Ishikawa (cell line): ENCODE measurements around the gene HIBADH.
A peak's percentile ranks its signal among the peaks of the same experiment; 100 is the strongest.

Experiments
- CEBPB ChIP-seq: IDR thresholded peaks from 2 replicates; pipeline ENCODE4 v1.6.1; 2012
- CREB1 ChIP-seq: IDR thresholded peaks from 2 replicates; pipeline ENCODE4 v1.6.1; 2012; ENCODE audit warnings: low read depth
- EGR1 ChIP-seq: IDR thresholded peaks from 2 replicates; pipeline ENCODE4 v1.6.1; 2012
- EP300 ChIP-seq: IDR thresholded peaks from 2 replicates; pipeline ENCODE4 v1.6.1; 2012; ENCODE audit warnings: borderline replicate concordance
- FOXM1 ChIP-seq: IDR thresholded peaks from 2 replicates; pipeline ENCODE4 v1.6.1; 2012; ENCODE audit warnings: low read depth, borderline replicate concordance
- NFIC ChIP-seq: IDR thresholded peaks from 2 replicates; pipeline ENCODE4 v1.6.1; 2012
- RAD21 ChIP-seq: IDR thresholded peaks from 2 replicates; pipeline ENCODE4 v1.6.1; 2012; ENCODE audit warnings: low read depth
- TAF1 ChIP-seq: IDR thresholded peaks from 2 replicates; pipeline ENCODE4 v1.6.1; 2012; ENCODE audit warnings: low read depth, mild to moderate bottlenecking
- TCF12 ChIP-seq: IDR thresholded peaks from 2 replicates; pipeline ENCODE4 v1.6.1; 2012; ENCODE audit warnings: low read depth
- TEAD4 ChIP-seq: IDR thresholded peaks from 2 replicates; pipeline ENCODE4 v1.6.1; 2012
- YY1 ChIP-seq: IDR thresholded peaks from 2 replicates; pipeline ENCODE4 v1.6.1; 2012; ENCODE audit warnings: low read depth
- ZBTB7A ChIP-seq: IDR thresholded peaks from 2 replicates; pipeline ENCODE4 v1.6.1; 2012; ENCODE audit warnings: low read depth
- TF ChIP-seq, protein P1 (sequence below): IDR thresholded peaks from 2 replicates; pipeline ENCODE4 v1.6.1; 2012
- TF ChIP-seq, protein P2 (sequence below): IDR thresholded peaks from 2 replicates; pipeline ENCODE4 v1.6.1; 2012
- TF ChIP-seq, protein P3 (sequence below): IDR thresholded peaks from 2 replicates; pipeline ENCODE4 v1.6.1; 2012; ENCODE audit warnings: low read depth, mild to moderate bottlenecking

The HIBADH gene

DNA sequence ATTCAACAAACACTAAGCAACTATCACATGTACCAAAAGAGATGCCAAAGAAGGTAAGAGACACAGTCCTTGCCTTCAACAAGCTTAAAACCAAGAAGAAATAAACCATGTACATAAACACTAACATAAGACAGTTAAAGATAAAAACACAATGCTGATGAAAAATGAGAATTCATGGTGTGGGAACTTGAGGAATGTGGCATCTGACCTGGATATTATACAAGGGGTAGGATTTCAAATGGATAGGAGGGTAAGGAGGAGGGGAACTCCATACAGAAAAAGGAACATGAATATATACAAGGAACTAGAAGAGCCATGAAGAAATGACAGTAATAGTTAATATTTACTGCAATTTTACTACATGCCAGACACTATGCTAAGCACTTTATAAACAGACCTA lies 11.0 kb downstream of the HIBADH start:
- TF ChIP-seq, protein P1, sequence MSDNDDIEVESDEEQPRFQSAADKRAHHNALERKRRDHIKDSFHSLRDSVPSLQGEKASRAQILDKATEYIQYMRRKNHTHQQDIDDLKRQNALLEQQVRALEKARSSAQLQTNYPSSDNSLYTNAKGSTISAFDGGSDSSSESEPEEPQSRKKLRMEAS: no peak
- TF ChIP-seq FOXM1: no peak
- peak; percentile 41; the same call in 1 of the 2 replicates for TF ChIP-seq TEAD4

DNA sequence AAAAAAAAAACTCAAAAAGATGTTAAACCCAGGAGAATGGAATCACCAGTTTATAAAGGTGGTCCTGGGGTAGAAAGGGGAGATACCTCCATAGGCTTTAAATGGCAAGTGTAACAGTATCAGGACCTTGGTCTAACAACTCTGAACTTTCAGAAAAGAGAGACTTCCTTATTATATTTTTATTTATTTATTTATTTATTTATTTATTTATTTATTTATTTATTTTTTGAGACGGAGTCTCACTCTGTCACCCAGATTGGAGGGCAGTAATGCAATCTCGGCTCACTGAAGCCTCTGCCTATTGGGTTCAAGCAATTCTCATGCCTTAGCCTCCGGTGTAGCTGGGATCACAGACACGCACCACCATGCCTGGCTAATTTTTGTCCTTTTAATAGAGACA lies 12.4 kb downstream of the HIBADH start:
- TF ChIP-seq TAF1 (no peak), FOXM1 (no peak), RAD21 (no peak), CEBPB (no peak), EGR1 (no peak), NFIC (no peak), CREB1 (no peak), ZBTB7A (no peak), TEAD4 (no peak), YY1 (no peak), TCF12 (no peak), EP300 (no peak)
- TF ChIP-seq, protein P1: no peak
- TF ChIP-seq, protein P2, sequence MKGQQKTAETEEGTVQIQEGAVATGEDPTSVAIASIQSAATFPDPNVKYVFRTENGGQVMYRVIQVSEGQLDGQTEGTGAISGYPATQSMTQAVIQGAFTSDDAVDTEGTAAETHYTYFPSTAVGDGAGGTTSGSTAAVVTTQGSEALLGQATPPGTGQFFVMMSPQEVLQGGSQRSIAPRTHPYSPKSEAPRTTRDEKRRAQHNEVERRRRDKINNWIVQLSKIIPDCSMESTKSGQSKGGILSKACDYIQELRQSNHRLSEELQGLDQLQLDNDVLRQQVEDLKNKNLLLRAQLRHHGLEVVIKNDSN: no peak

DNA sequence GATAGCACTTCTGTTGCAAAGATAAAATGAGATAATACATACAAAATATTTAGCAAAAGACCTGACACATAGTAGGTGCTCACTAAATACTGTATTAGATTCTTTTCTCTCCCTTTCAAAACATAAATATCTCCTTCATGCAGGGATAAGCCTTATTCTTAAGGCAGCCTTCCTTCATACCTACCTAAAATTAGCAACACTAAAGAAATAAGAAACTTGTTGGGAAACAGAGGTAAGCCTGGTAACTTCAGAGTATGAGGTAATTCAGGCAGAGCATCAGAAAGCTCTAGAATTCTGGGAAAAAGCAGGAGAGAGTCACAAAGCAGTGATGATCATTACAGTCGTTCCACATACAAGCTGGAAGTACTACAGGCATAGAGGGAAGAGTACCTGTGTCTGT lies 15.2 kb downstream of the HIBADH start:
- TF ChIP-seq, protein P1: no peak
- TF ChIP-seq, protein P2: no peak
- TF ChIP-seq, protein P3, sequence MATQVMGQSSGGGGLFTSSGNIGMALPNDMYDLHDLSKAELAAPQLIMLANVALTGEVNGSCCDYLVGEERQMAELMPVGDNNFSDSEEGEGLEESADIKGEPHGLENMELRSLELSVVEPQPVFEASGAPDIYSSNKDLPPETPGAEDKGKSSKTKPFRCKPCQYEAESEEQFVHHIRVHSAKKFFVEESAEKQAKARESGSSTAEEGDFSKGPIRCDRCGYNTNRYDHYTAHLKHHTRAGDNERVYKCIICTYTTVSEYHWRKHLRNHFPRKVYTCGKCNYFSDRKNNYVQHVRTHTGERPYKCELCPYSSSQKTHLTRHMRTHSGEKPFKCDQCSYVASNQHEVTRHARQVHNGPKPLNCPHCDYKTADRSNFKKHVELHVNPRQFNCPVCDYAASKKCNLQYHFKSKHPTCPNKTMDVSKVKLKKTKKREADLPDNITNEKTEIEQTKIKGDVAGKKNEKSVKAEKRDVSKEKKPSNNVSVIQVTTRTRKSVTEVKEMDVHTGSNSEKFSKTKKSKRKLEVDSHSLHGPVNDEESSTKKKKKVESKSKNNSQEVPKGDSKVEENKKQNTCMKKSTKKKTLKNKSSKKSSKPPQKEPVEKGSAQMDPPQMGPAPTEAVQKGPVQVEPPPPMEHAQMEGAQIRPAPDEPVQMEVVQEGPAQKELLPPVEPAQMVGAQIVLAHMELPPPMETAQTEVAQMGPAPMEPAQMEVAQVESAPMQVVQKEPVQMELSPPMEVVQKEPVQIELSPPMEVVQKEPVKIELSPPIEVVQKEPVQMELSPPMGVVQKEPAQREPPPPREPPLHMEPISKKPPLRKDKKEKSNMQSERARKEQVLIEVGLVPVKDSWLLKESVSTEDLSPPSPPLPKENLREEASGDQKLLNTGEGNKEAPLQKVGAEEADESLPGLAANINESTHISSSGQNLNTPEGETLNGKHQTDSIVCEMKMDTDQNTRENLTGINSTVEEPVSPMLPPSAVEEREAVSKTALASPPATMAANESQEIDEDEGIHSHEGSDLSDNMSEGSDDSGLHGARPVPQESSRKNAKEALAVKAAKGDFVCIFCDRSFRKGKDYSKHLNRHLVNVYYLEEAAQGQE: no peak
- TF ChIP-seq RAD21: no peak
- TF ChIP-seq FOXM1: no peak
- TF ChIP-seq EP300: no peak
- TF ChIP-seq ZBTB7A: no peak
- TF ChIP-seq TCF12: no peak
- no peak for TF ChIP-seq CEBPB
- TF ChIP-seq CREB1: no peak
- TF ChIP-seq TEAD4: no peak
- TF ChIP-seq TAF1: no peak
- TF ChIP-seq NFIC: no peak
- TF ChIP-seq YY1: no peak

DNA sequence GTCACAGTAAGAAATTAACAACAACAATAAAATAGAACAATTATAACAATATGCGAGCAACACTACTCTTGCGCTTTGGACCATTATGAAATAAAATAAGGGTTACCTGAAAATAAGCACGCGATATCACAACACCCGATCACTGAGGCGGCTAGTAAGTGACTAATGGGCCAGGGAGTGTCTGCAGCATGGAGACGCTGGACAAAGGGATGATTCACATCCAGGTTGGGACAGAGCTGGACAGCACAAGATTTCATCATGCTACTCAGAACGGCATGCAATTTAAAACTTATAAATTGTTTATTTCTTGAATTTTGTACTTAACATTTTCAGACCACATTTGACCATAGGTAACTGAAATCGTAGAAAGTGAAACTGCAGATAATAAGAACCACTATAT lies 15.6 kb downstream of the HIBADH start:
- TF ChIP-seq TAF1 (no peak), CREB1 (no peak), FOXM1 (no peak), TCF12 (no peak), RAD21 (no peak), EGR1 (no peak), TEAD4 (no peak), YY1 (no peak), ZBTB7A (no peak)
- TF ChIP-seq, protein P3: no peak
- TF ChIP-seq, protein P2: no peak

DNA sequence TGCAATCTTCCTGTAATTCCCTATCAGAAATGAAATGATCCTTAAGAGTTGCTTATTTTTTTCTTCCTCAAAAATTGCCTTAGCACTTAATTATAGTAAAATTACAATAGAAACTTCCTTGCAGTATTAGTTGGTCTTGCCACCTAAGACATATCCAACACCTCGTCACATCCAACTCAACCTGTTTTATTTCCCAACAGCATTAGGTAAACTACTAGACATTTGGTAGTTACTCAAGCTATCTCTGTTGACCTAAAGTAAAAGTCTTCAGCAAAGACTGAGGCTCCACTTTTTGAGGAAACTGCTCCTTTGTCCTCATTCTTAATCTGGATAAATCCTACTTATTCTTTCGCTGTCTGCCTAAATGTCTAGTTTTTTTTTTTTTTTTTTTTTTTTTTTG lies 20.4 kb downstream of the HIBADH start:
- TF ChIP-seq EGR1 (no peak), TEAD4 (no peak), TAF1 (no peak), CEBPB (no peak), FOXM1 (no peak), RAD21 (no peak)

DNA sequence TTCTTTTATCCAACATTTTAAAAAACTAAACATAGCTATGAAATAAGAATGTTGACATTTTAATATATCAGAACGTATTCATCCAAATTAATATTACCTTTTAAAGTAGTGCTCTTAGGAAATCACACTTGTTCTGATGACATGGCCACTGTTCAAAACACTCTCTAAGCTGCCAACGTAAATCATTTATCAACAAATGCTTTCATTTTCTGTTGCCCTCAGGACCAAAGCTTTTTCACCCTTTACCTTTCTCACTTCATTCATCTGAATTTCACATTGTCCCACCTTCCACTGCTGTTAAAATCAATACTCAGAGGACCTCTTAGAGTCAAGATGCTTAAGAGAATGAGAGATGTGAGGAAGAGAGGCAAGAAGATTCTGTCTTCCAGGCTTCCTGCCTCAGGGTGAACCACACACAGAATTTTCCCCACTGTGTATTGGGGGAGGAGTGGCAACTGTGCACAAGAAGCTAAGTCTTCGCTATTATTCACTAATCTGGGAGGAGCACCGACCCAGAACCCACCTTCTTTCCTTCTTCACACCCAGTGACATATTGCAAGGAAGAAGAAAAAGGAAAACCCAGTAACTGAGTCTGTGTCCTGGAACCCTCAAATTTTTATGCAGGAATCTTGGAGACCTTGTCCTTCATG lies 21.0 kb downstream of the HIBADH start:
- TF ChIP-seq CEBPB: no peak
- TF ChIP-seq EP300: no peak
- no peak for TF ChIP-seq TAF1
- TF ChIP-seq, protein P2: no peak
- TF ChIP-seq YY1: no peak
- TF ChIP-seq FOXM1: no peak
- no peak for TF ChIP-seq ZBTB7A
- TF ChIP-seq, protein P3: no peak
- TF ChIP-seq NFIC: no peak
- TF ChIP-seq, protein P1: no peak
- no peak for TF ChIP-seq TCF12
- TF ChIP-seq EGR1: no peak
- no peak for TF ChIP-seq RAD21
- TF ChIP-seq CREB1: no peak
- TF ChIP-seq TEAD4: no peak
